ENCODE results near the gene SGPP1.
"Not testable (repeated sequence)": the region's sequence is repeated elsewhere in the genome, so short reads cannot be mapped to it uniquely, and the experiment has no call there.

DNA sequence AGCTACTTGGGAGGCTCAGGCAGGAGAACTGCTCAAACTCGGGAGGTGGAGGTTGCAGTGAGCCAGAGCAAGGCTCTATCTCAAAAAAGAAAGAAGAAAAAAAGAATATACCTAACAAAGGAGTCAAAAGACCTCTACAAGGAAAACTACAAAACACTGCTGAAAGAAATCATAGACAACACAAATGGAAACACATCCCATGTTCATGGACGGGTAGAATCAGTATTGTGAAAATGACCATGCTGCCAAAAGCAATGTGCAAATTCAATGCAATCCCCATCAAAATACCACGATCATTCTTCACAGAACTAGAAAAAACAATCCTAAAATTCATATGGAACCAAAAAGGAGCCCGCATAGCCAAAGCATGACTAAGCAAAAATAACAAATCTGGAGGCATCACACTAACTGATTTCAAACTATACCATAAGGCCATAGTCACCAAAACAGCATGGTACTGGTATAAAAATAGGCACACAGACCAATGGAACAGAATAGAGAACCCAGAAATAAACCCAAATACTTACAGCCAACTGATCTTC lies 91.7 kb downstream of the SGPP1 start:
- TF ChIP-seq POLR2A (IDR thresholded peaks at IDR 0.05), result not testable (repeated sequence)
- TF ChIP-seq, protein P1, sequence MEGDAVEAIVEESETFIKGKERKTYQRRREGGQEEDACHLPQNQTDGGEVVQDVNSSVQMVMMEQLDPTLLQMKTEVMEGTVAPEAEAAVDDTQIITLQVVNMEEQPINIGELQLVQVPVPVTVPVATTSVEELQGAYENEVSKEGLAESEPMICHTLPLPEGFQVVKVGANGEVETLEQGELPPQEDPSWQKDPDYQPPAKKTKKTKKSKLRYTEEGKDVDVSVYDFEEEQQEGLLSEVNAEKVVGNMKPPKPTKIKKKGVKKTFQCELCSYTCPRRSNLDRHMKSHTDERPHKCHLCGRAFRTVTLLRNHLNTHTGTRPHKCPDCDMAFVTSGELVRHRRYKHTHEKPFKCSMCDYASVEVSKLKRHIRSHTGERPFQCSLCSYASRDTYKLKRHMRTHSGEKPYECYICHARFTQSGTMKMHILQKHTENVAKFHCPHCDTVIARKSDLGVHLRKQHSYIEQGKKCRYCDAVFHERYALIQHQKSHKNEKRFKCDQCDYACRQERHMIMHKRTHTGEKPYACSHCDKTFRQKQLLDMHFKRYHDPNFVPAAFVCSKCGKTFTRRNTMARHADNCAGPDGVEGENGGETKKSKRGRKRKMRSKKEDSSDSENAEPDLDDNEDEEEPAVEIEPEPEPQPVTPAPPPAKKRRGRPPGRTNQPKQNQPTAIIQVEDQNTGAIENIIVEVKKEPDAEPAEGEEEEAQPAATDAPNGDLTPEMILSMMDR (IDR thresholded peaks at IDR 0.05), result not testable (repeated sequence)
